HG03196 (cell line): ENCODE data around the gene SLC8A3.

ENCODE experiments used
- ATAC-seq: cut with Tn5 transposase; IDR thresholded peaks from one replicate; pipeline ENCODE4 v1.9.1; 2021; ENCODE audit not compliant: unreplicated experiment

SLC8A3 gene

DNA sequence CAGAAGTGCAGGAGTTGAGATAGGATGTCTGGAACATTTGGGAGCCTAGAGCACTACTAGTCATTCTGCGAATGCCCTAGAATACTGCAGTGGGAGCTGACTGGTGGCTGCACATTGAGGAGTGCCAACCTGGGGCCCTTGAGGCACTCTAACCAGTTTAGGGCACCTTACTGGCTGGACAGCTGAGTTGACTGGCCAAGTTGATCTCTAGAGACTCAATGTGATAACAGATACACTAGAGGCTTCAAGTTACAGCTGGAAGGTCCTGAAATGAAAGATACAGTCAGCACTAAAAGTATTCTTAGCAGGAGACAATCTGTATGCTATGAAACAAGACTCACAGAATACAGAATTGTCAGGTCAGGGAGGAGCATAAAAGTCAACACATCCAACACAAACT, 8.0 kb downstream of the SLC8A3 start:
- ATAC-seq, result no peak

DNA sequence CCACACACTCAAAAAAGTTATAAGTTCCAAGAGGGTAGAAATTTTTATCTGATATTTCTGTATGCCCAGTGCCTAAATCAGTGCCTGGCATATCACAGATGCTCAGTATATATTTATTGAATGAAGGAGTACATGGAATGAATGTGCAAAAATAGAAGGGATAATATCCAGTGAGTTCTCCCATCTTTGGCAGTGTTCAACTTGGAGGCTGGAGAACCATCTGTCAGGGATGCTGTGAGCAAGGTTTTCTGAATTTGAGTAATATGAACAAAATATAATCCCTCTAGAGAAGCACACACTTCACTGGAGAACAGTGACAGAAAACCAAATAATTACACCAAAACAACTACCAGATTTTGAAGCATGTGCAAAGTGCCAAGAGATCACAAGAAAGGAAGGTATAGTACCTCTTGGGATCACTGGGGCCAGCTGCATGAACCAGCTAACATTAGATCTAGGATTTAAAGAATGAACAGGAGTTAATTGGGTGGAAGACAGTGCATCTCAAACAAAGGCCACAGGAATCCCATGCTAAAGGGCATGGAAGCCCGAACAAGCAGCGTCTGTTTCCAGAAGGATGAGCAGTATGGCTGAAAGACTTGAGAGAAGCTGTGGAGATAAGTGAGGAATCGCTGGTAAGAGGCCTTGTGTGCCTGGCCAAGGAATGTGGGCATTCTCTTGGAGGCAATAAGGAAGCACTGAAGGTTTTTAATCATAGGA, 11.5 kb downstream of the SLC8A3 start:
- ATAC-seq, result no peak

DNA sequence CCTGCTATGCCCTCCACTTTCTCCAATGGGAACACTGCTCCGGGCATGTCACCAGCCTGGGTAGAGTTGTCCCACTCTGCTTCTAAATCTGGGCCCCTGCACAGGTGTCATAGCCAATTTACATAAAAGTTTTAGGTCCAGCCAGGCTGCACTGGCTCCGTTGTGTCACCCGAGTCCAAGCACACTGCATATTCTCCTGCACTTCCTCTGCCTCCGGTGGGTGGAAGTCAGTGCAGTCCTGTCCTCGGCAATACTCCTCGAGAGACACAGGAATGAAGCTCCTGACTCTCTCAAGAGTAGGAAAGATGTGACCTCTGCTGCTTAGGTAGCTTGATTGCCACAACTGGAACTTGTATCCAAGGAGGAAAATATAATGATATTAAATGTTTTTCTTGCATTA, 15.2 kb downstream of the SLC8A3 start:
- ATAC-seq, result no peak

DNA sequence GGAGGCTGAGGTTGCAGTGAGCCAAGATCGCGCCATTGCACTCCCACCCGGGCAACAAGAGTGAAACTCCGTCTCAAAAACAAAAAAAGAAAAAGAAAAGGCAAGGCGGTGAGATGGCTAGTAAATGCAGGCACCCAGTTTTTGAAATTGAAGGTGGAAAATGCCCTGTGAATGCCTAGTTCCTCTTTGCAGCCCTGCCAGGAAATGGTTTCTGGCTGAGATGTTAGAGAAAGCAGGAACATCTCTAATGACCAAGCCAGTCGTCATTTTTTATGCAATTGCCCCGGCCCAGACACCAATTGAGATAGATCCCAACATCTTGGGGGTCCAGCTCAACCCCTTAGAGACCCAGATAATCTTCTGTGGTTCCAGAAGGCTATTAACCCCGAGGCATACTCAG, 17.0 kb downstream of the SLC8A3 start:
- no peak for ATAC-seq

DNA sequence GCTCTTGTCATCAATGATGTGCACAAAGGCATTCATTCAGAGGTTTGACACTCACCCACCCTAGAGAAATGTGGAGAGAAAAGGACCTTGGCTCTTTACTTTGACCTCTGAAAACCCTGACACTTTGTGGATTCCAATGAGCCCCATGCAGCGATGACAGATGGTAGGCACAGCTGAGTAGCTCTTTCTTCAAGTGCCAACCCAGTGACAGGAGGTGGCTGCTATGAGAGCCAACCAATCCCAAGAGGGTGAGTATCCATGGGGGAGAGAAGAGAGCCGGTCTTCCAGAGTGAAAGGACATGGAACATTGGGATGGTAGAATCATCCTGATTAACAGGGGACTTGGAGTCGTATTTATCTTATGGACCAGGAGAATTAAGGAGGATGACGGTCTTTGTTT, 17.8 kb downstream of the SLC8A3 start:
- ATAC-seq, result no peak

DNA sequence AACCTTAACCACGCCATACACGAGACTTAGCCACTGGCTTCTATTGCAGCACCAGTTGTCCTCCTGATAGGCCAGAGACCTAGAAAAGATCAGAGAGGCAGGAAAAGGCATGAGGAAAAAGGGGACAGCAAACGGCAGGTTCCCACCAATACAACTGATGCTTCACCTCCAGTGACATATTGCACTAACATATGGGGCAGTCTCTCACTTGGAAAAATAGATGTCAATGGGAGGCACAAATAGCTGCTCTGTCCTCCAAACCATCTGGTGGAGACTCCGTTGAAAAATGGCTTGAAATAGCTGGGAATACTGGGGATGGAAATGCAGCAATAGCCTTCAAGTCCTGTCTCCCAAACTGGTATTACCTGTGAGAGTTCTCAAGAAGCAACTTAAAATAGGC, 20.3 kb downstream of the SLC8A3 start:
- ATAC-seq, result no peak

DNA sequence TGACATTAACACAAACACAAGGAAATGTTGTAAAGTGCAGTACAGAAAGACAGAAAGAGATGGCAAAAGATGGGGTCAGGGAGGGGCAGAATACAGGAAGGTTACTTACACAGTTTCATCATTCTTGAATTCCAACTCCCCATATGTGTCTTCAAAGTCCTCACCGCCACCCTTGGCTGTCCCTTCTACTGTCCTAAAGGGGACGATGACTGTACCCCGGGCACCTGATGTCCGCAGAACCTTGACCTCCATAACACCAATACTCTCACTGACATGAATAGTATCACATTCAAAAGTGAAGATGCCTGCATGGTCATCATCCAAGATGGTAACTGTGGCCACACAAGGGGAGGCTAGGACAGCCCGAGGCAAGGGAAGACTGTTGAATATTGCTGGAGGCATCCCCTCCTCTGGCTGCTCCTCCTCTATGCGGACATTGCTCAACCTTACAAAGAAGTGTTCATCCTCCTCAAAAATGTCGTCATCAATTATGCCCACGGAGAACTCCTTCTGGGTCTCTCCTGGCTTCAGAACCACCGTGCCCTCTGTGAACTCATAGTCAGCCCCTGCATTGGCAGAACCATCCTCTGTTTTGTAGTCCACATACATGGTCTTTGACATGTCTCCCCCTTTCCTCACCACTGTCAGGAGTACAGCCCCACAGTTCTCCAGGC, 22.1 kb downstream of the SLC8A3 start:
- no peak for ATAC-seq

DNA sequence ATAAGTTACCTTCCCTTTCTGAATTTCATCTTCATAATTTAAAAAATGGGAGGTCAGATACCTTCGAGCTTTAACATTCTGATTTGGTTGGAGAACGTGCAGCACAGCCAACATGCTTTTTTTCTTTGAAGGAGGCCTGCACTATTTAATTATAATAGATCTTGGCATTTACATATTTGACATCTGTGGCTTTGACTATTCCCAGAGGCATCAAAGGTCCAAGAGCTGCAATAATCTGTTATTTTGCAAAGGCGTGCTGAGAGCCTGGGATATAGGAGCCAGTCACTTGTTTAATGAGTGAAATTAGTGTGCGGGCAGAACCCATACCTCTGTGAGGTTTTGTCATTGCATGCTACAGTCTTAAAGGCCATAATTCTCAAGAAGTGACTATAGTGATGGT, 26.4 kb downstream of the SLC8A3 start:
- no peak for ATAC-seq

DNA sequence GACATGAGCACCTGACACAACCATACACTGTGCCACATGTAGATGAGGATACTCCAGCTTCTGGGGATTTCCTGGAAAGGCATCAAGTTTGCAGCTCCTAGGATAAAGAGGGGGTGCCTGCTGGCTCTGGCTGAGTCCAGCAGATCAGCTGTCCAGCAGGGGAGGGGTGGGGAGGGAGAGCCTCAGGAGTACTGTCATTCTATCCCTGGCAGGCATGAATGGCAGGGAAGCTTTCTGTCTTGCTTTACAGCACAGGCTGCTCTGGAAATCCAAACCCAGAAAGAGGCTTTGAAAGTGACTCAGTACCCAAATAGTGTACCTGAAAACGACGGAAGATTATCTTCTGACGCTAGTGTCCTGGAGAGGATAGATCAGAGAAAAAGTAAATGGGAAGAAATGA, 32.2 kb downstream of the SLC8A3 start:
- ATAC-seq, result no peak

DNA sequence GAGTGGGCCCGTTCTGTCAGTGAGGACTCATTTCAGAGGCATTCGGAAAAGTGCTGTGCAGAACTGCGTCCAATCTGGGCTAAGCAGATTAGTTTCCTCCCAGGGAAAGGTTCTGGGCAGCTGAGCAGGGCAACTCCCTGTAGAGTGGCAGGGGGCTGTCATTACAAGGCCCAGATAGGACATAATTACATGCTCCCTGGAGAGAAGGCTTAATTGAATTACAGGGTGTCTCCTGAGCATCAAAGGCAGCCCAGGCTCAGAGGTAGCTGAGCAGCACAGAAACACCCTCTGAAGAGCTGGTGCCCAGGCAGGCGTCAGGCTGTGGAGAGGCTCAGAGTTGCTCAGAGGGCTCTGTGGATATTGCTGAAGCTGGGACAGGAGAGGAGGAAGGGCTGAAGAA, 36.0 kb downstream of the SLC8A3 start:
- no peak for ATAC-seq

DNA sequence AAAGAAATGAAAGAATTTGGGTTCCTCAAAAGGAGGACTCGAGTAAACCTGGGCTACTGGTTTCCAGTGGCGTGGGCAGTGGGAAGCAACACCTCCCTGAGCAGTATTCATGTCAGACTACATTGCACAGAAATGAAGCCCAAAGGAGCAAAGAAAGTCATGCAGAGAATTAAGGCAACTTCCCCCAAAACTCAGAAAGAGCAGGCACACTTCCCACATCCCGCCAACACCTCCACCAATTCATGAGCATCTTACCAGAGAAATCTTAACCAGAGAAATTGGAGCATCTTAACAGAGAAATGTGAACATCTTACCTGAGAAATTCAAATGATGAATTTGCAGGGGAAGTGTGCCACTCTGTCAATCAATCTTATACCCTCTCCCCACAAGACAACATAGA, 36.7 kb downstream of the SLC8A3 start:
- no peak for ATAC-seq

DNA sequence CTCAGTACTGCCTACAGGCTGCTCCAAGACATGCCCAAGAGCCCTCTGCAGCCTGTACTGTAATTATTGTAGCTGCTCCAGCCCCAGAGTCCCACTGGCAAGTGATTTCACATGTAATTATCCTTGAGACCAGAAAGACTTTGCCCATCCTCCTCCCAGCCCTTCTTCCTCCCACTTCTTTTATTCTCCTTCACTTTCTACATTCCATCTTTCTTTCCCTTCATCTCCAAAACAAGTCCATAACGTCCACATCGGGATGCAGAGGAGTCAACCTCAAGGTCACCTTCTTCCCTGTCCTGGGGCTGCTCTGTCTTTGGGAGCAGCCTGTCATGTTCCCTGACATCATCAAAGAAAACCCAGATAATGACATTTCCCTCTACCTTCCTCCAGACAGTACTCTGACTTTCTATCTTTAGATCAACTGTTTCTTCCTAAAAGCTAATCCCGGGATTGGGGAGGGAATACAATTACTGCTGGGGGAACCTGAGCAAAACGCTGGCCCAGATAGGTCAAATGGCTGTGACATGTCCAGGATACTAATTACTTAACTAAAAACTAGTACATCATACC, 39.1 kb downstream of the SLC8A3 start:
- no peak for ATAC-seq

DNA sequence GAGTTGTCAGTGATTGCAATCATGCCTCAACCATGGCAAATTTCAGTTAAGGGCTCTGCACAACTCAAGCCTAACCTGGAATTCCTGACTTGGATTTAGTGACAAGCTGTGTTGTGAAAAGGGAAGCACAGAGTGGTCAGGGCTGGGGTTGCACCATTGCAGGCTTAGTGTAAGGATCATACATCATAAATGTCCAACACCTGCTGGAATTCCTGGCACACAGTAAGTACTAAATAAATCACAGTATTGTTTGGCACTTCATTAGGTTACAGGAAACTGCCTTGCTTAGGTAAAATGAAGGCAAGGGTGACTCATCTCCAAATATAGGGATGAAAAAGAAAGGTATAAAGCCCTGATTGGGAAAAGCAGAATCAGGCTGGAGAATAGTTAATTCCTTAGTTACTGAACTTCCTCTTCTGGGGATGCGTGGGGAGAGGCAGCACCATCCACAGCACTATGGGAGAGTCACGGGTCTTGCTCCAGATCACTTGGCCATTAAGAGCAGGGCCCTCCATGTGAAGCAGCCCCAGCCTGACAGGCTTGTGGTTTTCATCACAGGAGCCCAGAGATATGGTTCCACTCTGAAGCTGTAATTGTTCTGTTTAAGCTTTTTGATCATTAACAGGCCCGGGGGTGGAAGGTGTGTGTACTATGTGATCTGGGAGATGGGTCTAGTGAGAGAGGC, 39.7 kb downstream of the SLC8A3 start:
- no peak for ATAC-seq

DNA sequence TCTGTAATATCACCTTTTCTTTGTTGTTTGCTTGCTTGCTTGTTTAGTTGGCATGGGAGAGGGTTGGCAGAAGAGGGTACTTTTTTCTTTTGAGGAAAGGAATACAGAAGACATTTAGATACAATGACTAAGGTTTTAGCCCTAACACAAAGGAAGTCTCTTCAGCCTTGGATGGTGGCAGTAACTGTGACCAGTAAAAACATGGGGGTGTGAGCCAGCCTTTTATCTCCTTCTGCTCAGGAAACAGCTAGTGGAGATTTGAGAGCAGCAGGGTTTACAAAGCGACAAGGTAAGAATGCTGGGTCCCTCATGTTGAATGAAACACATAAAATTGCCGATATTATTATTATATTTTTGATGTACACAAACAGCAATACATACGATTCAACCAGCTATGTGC, 40.4 kb downstream of the SLC8A3 start:
- no peak for ATAC-seq

DNA sequence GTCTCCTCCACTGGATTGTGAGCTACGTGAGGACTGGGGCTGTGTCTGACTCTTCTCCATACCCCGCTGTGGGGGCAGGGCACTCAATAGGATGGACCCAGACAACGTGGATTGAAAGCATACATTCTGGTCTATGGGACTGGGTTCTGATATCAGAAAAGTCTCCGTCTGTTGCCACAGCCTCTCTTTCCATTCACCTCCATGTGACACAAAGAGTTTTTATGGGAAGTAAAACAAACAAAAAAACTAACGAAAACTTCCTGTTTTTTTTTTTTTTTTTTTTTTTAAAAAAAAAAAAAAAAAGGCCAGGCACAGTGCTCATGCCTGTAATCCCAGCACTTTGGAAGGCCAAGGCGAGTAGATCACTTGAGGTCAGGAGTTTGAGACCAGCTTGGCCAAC, 44.7 kb downstream of the SLC8A3 start:
- ATAC-seq, result no peak

DNA sequence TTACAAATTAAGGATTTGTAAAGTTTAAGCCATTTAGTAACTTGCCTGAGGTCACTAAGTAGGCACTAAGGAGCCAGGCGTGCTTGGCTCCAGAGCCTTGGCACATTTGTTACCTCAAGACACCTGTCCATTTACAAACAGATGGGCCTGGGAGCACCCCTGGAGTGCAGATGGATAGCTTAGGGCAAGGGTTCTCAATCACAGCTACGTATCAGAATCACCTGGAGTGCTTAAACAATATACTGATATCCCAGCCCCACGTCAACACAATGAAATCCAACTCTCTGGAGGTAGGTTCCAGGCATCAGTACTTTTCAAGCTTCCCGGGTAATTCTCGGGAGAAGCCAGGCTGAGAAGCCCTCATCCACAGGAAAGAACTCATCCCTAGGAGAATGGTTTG, 45.4 kb downstream of the SLC8A3 start:
- no peak for ATAC-seq

DNA sequence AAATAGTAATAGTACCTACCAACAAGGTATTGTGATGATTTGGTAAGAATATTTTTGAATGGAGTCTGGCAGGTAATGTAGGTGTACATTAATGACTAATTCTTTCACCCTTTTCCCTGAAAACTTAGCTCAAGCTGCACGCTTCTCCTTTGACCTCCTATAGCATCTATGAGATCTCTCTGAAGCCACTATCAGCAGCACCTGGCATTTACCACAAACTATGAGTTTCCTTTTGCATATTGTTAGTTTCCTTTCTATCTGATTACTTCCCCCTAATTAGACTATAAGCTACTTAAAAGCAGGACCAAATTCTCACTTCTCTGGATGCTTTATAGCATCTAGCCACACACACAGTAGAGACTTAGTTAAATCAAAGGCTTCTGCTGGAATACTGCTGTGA, 48.1 kb downstream of the SLC8A3 start:
- no peak for ATAC-seq

DNA sequence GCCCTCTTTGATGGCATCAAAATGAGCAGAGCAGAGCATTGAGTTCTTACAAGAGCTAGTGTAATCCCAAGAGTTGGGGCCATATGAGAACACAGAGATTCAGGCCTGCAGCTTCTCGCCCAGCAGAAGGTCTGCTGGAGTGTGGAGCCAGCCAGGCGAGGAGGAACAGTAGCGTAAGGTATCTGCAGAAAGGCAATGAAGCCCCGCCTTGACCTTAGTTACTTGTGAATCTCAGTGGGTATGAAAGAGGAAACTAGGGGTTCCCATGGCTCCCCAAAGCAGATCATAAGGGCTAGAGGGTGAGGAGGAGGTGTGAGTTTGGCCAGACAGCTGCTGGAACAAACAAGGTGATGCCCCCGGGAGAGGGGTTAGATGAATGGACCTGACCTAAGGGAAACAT, 49.4 kb downstream of the SLC8A3 start:
- ATAC-seq, result no peak

DNA sequence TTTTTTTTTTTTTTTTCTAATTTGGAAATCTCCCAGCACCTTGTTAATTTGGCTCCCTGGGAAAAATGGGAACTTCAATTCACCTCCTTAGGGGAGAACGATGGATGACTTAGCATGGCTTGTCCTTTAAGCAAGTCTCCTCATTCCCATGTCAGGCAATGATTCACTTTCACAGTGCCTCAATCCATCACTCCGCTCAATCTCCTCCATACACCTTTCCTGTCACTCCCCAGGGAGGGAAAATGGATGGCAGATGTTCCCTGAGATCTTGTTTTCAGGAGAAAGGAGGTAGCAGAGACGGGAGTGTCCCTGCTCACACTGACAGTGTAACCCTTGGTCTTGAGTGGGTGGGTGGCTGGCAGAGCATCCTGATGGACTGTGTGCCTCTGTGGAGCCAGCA, 51.0 kb downstream of the SLC8A3 start:
- ATAC-seq, result no peak

DNA sequence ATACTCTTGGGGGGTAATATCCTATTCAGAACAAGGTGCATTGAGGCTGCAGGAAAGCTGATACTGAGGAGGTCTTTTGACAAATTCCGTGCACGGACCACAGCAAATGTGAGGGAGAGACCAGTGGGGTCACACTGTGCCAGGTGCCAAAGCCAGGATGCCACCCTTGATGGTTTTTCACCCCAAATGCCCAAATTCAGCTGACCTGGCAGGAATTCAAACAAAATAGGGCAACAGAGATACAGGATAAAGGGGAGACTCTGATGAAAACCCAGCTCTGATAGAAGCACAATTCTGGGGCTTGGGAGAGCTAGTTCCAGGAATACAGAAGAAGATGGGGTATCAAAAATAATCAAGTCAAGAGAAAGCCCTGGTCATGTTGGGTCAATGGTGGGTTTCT, 55.3 kb downstream of the SLC8A3 start:
- ATAC-seq, result no peak

DNA sequence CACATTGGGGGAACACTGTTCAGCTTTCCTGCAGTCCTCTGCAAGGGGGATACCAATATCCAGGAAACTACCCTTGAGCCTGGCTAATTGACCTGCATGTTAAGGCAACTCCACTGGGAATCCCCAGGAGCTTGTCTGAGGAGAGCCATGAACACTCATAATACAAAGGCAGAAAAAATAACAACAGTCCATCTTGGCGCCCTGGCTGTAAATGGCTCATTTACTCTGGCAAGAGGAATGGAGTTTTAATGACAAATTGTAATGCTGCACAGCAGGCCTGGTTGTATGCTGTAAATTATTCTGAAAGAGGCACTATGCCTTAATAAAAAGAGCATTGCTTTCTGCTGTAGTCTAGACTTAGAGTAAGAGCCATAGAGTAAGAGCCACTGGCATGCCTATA, 58.3 kb downstream of the SLC8A3 start:
- ATAC-seq, result no peak

DNA sequence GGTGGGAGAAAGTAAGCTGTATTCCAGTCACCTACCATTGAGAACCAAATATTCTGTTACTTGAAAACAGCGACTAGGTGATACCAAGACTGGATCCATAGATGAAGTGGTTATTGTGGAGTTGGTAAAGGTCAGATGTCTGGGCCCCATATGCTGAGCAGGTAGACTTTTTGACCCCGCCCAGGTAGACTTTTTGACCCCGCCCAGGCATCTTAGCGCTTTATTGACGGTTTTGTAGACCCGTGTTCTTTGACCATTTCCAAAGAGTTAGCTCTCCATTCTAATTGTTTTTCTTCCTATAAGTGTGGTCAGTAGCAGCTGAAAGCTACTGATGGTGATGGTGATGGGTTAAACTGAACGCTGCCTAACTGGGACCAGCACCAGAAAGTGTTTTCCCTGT, 61.6 kb downstream of the SLC8A3 start:
- ATAC-seq, result no peak
